Epithelial cell of esophagus (primary cell): ENCODE measurements around the gene CREB1.

Experiments
- DNase-seq: peaks from one replicate; pipeline ENCODE4 v3.0.0; 2010; ENCODE audit warnings: low read depth
- H3K4me3 ChIP-seq: 2 replicates; pipeline ENCODE4 v1.5.1; 2011; ENCODE audit warnings: mild to moderate bottlenecking, low read length, control low read depth
- TF ChIP-seq, protein P1 (sequence below): IDR thresholded peaks from 2 replicates; pipeline ENCODE4 v1.5.1; 2011; ENCODE audit warnings: low read depth, mild to moderate bottlenecking, low read length, control low read depth, inconsistent platforms; ENCODE audit not compliant: insufficient read depth; ENCODE audit errors: missing control alignments

Gene CREB1

DNA sequence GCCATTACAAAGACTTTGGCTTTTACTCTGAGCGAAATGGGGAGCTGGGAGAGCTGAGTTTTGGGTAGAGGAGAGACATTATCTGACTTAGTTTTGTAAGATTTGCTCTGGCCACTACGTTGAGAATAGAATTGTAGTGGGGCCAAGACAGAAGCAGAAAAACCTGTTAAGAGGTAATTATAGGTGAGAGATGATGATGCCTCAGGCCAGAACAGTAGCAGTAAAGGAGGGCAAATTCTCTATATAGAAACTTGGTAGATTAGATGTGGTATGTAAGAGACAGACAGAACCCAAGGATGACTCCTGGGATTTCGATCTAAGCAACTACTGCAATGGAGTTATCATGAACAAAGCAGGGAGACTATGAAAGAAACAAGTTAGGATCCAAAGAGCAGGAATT lies 17.4 kb upstream of the CREB1 start:
- H3K4me3 ChIP-seq, result no peak overlapping the region
- TF ChIP-seq, protein P1, sequence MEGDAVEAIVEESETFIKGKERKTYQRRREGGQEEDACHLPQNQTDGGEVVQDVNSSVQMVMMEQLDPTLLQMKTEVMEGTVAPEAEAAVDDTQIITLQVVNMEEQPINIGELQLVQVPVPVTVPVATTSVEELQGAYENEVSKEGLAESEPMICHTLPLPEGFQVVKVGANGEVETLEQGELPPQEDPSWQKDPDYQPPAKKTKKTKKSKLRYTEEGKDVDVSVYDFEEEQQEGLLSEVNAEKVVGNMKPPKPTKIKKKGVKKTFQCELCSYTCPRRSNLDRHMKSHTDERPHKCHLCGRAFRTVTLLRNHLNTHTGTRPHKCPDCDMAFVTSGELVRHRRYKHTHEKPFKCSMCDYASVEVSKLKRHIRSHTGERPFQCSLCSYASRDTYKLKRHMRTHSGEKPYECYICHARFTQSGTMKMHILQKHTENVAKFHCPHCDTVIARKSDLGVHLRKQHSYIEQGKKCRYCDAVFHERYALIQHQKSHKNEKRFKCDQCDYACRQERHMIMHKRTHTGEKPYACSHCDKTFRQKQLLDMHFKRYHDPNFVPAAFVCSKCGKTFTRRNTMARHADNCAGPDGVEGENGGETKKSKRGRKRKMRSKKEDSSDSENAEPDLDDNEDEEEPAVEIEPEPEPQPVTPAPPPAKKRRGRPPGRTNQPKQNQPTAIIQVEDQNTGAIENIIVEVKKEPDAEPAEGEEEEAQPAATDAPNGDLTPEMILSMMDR, result no peak
- DNase-seq, result peak; percentile 68

DNA sequence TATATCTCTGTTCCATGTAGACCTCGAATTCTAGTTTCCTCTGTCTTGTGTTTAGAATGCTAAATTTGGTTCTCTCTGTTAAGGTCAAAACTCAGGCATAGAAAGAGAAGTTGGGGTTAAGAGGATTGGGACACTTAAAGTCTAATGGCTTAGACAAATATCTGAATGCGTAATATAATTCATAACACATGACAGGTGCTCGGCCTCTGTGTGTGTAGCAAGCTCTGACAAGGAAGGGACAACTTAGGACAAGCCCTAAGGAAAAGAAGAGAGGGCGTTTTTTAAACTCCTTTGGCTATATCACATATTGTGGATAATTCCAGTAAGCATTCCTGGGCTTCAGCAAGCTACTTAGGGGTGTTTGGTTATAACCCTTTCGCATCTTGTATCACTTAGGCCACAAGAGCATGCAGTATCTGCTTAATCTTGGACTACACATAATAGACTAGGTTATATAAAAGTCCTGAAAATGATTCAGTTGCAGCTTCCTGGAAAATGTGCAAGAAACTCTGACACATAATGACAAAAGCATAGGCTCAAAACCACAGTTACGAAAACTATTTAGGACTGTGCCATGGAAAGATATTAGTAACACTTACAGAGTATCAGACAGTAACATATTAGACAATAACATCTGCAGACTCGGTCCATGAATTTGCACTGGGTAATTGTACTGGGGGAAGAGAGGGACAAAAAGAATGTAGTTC lies 16.1 kb upstream of the CREB1 start:
- no peak overlapping the region for H3K4me3 ChIP-seq
- peak; percentile 92 for DNase-seq
- TF ChIP-seq, protein P1, result no peak

DNA sequence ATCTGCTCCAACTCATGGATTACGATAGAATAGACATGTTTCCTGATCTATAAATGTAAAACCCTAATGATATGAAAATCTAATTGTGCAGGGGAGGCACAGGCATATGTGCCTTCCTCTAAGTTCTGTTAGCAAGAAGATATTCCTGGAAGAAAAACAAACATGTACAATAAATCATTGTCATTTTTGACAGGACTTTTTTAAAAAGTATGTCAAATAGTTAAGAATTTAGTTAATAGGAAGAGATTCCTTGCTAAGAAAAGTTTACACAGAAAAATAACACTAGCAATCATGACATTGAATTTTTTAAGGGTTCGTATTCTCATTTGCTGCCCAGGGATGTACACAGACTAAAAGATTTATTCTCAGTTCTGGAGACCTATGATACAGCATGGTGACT lies 15.3 kb upstream of the CREB1 start:
- no peak overlapping the region for H3K4me3 ChIP-seq
- TF ChIP-seq, protein P1, result no peak
- DNase-seq, result no peak

DNA sequence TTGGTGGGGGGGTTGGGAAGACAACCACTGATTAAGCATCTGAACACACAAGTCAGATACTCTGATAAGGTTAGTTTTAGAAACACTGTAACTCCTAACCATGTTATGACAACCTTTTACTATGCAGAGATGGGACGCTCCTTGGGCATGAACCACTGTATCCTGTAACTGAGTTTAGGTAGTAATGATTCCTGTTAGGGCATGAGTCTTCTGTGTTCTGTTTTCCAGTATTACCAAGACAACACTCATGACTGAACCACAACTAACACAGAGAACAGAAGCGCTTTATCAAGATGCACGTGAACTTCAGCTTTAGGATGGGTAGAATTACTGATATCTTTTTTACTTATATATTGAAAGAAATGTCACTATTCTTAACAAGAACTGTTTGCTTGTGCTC lies 14.1 kb upstream of the CREB1 start:
- DNase-seq, result peak; percentile 53
- H3K4me3 ChIP-seq, result no peak overlapping the region
- TF ChIP-seq, protein P1, result no peak

DNA sequence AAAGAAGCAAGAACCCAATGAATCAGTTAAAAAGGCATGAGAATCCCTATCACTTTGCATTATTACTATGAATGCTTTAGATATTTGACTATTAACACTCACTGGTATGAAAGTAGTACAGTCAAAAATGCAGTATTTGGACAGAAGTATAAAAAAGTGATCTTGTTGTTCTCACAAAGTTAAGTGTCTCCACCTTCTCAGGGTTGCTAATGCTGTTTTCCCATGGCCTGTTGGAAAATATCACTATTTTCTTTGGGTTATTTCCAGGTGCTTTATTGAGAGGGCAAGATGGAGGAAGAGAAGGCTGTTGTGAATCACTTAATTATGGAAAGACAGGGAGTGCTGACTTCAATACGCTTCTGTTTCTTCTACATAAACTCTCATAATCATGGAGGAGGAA lies 13.6 kb upstream of the CREB1 start:
- TF ChIP-seq, protein P1, result no peak
- DNase-seq, result no peak
- no peak overlapping the region for H3K4me3 ChIP-seq

DNA sequence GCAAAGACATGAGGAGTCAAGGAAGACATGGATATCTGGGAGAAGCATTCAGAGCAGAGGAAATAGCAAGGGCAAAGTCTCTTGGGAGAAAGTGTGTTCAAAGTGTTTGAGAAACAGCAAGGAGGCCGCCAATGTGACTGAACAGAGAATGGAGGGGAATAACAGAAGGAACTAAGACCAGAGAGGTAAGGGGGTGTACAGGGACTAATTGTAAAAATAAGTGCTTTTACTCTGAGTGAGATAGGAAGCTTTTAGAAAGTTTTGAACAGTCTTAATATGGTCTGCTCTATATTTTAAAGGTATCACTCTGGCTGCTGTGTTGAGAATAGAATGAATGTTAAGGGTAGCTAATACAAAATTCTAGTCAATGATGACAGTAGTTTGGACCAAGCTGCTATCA lies 6.8 kb upstream of the CREB1 start:
- no peak overlapping the region for H3K4me3 ChIP-seq
- TF ChIP-seq, protein P1, result no peak
- no peak for DNase-seq

DNA sequence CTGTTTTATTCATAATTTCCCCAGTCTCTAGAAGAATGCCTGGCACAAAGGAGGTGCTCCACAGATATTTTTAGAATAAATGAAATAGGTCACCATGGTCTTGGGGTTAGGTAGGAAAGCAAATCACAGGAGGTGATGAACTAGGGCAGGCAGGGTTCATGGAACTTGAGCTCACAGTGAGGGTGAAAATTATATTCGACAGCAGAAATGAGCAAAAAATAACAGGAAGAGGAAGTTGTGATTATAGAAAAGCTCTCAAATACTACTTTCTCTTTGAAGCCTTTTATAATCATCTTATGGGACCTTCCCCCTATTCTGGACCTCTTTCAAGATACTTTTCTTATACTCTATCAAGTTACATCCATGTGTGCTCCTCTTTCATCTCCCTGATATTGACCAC lies 4.5 kb upstream of the CREB1 start:
- no peak overlapping the region for H3K4me3 ChIP-seq
- DNase-seq, result no peak
- TF ChIP-seq, protein P1, result no peak
